Urinary bladder (tissue), 4 donors: ENCODE measurements around the gene GNB5. TPM values are rescaled to one million over a fixed set of nuclear protein-coding genes. Genes with fewer than 3 reads are reported as not detected.

Experiments used
- DNase-seq: peaks from one replicate; pipeline ENCODE4 v3.0.0-alpha.2; 2015; ENCODE audit errors: extremely low spot score
- H3K27ac ChIP-seq: one replicate; pipeline ENCODE4 v1.5.1; 2013; ENCODE audit warnings: low read depth, mild to moderate bottlenecking, moderate library complexity
- H3K36me3 ChIP-seq: one replicate; pipeline ENCODE4 v1.6.1; 2013; ENCODE audit warnings: mild to moderate bottlenecking, moderate library complexity; ENCODE audit not compliant: insufficient read depth
- H3K4me1 ChIP-seq: one replicate; pipeline ENCODE4 v1.6.1; 2013; ENCODE audit warnings: mild to moderate bottlenecking, moderate library complexity; ENCODE audit not compliant: insufficient read depth
- H3K4me3 ChIP-seq: one replicate; pipeline ENCODE4 v1.5.1; 2013; ENCODE audit warnings: low read depth, low read length
- WGBS: extraction: QIAGEN DNeasy Blood & Tissue Kit; methylation state at CpG from one replicate; pipeline ENCODE4 v1.1.7; 2013; 5-methylcytosine and 5-hydroxymethylcytosine counted together
- polyA plus RNA-seq: library from polyadenylated mRNA; stranded (reverse); fragments of 200-250 nt; gene quantifications from one replicate; pipeline ENCODE4 v1.2.3, GENCODE V29; 2013
- total RNA-seq: library from RNA; depleted of rRNA; stranded (reverse); fragments of >200 nt; gene quantifications from one replicate; pipeline ENCODE4 v1.2.3, GENCODE V29; 2014
- donor health status: healthy with polysubstance abuse.
- donor health status: healthy.

Gene GNB5
- total and polyA plus RNA-seq, 2 donors, result 25.5 to 38.8 TPM

DNA sequence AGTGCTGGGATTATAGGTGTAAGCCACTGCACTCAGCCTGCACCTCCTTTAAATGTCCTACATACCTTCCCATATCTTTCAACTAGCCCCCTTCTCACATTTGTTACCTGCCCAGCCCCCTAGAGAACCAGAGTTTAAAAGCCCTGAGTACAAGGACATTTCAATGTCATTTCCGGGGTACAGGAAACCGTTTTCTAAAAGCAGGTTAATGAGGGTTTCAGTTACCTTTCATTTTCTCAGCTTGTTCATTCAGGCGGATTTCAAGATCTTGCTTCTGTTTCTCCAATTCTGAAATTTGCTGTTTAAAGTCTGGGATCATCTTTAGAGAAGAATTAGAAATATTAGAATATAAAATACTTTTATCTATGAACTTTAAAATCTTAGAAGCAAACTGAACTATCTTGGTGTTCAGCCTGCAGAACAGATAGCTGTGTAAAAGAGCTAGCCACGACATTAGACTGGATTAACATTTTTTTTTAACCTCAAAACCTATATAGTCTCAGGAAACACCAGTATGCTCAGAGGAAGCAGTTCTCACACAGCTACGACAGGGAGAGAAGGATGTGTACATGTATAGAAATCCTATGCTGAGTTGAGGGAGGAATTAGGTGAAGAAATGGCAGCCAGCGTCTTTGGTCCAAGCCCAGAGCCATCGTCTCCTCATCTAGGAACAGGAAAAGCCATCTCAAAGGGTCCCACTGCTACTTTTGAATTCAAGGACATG is 29.9 kb upstream of the GNB5 start:
- no peak overlapping the region for H3K4me3 ChIP-seq

DNA sequence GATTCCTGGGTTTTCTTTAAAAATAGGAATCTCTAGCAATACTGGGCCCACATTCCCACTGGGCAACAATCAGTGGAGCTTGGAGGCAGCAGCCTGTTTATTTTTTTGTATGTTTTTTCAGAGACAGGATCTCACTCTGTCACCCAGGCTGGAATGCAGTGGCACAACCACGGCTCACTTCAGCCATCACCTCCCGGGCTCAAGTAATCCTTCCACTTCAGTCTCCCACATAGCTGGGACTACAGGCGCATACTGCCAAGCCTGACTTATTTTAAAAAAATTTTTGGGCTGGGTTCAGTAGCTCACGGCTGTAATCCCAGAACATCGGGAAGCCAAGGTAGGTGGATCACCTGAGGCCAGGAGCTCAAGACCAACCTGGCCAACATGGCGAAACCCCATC is 29.1 kb upstream of the GNB5 start:
- no peaks in the 10 kb centered on the region for H3K4me1 ChIP-seq
- WGBS, result 66% methylated on average over 6 of the region's 6 CpGs
- no peaks in the 10 kb centered on the region for H3K36me3 ChIP-seq
- H3K4me3 ChIP-seq, result no peak overlapping the region
- no peak overlapping the region for H3K27ac ChIP-seq
- no peak for DNase-seq

More for the DNA sequence above, 29.9 kb upstream of the GNB5 start:
- no peak for DNase-seq
- Histone ChIP-seq H3K36me3 (no peaks in the 10 kb centered on the region), H3K4me1 (no peaks in the 10 kb centered on the region), H3K27ac (no peak overlapping the region)
- WGBS, result 73% methylated on average over 7 of the region's 7 CpGs

GRCh38 chr15:52218816-52219215 is 27.6 kb upstream of the GNB5 start:
- H3K36me3 ChIP-seq, result no peaks in the 10 kb centered on the region
- H3K27ac ChIP-seq, result no peak overlapping the region
- no peak overlapping the region for H3K4me3 ChIP-seq
- no peaks in the 10 kb centered on the region for H3K4me1 ChIP-seq
- WGBS, result 97% methylated on average over 4 of the region's 4 CpGs
- no peak for DNase-seq

DNA sequence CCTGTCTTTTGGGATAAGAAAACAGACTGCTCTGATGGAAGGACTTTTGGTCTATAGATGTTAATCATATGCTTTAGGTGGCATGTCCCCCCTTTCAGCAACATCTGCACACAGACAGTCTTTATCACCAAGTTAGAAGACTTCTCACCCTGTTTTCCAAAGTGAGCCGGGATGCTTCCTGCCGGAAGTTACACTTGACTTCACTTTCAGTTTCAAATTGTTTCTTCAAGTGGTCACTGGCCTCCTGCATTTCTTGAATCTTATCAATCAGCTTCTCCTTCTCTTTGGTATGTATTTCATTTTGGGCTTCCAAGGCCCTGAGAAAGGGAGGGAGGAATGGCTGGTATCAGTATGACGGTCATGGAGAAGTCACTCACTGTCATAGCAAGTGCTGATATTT is 27.2 kb upstream of the GNB5 start:
- Histone ChIP-seq H3K4me1 (no peaks in the 10 kb centered on the region), H3K36me3 (no peaks in the 10 kb centered on the region), H3K4me3 (no peak overlapping the region), H3K27ac (no peak overlapping the region)
- WGBS, result 95% methylated on average over 3 of the region's 3 CpGs
- no peak for DNase-seq

- DNase-seq, result no peak
- 83% methylated on average over 10 of the region's 10 CpGs for WGBS
- Histone ChIP-seq H3K27ac (no peak overlapping the region), H3K4me1 (no peaks in the 10 kb centered on the region), H3K36me3 (no peaks in the 10 kb centered on the region), H3K4me3 (no peak overlapping the region)
Measured at GRCh38 chr15:52217186-52217585, 26.0 kb upstream of the GNB5 start.

DNA sequence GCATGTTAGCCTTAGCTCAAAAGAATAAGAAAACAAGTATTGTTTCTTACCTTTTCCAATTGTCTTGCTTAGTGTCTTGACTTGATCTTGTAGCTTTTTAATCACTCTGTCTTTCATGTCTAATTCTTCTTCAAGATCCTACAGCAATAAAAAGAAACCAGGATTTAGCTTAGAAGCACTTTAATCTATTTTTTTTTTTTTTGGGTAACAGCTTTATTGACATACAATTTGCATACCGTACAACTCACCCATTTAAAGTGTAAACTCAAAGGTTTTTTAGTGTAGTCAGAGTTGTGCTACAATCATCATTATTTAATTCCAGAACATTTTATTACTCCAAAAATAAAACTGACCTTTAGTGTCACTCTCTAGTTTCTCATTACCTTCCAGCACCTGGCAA is 23.4 kb upstream of the GNB5 start:
- H3K4me3 ChIP-seq, result no peak overlapping the region
- no peak for DNase-seq
- H3K4me1 ChIP-seq, result no peaks in the 10 kb centered on the region
- H3K36me3 ChIP-seq, result no peaks in the 10 kb centered on the region
- 89% methylated on average over 1 of the region's 1 CpG for WGBS
- no peak overlapping the region for H3K27ac ChIP-seq

- no peak overlapping the region for H3K27ac ChIP-seq
- no peak for DNase-seq
- H3K4me1 ChIP-seq, result no peaks in the 10 kb centered on the region
- WGBS, result 80% methylated on average over 3 of the region's 3 CpGs
- no peaks in the 10 kb centered on the region for H3K36me3 ChIP-seq
- no peak overlapping the region for H3K4me3 ChIP-seq
Measured at GRCh38 chr15:52213206-52213605, 22.0 kb upstream of the GNB5 start.

- no peak overlapping the region for H3K27ac ChIP-seq
- peaks cover 1% of the 10 kb centered on the region for H3K36me3 ChIP-seq
- DNase-seq, result no peak
- WGBS, result 43% methylated on average over 2 of the region's 2 CpGs
- H3K4me3 ChIP-seq, result no peak overlapping the region
- H3K4me1 ChIP-seq, result no peaks in the 10 kb centered on the region
Measured at GRCh38 chr15:52208306-52208946, 17.2 kb upstream of the GNB5 start.

DNA sequence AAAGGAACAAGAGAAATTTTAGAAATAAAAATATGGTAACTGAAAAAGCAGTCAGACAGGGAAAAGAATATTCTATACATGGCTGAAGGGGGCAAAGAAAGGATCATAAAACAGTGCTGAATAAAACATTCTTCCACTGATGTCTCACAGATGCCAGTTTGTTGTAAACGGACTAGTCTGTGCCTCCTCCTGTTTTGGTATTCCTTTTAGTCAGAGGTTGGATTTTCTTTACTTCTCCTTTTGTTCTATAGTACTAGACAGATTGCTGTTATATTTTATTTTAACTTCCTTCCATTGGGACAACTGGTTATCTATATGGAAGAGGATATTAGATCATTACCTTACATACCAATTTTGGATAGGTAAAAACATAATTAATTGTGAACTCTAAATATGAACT is 16.0 kb upstream of the GNB5 start:
- Histone ChIP-seq H3K27ac (no peak overlapping the region), H3K36me3 (peaks cover 1% of the 10 kb centered on the region), H3K4me3 (no peak overlapping the region), H3K4me1 (no peaks in the 10 kb centered on the region)
- DNase-seq, result no peak
- WGBS, result 53% methylated on average over 1 of the region's 1 CpG

DNA sequence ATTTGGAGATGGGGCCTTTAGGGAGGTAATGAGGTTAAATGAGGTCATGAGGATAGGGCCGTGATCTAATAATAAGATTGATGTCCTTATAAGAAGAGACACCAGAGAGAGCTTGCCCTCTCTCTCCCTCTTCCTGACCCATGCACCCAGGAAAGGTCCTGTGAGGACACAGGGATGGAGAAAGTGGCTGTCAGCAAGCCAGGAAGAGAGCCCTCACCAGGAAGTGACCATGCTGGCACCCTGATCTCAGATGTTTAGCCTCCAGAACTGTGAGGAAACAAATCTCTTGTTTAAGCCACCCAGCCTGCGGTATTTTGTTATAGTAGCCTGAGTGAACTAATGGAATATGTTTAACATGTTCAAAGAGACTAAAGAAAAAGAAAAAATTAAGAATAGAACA is 15.3 kb upstream of the GNB5 start:
- WGBS, result 85% methylated on average over 2 of the region's 2 CpGs
- H3K4me1 ChIP-seq, result no peaks in the 10 kb centered on the region

GRCh38 chr15:52204657-52205056 is 13.5 kb upstream of the GNB5 start:
- Histone ChIP-seq H3K36me3 (peaks cover 1% of the 10 kb centered on the region), H3K4me3 (no peak overlapping the region), H3K4me1 (no peaks in the 10 kb centered on the region), H3K27ac (no peak overlapping the region)
- DNase-seq, result no peak
- WGBS, result 95% methylated on average over 20 of the region's 20 CpGs

More for the DNA sequence above, 15.3 kb upstream of the GNB5 start:
- no peak for DNase-seq
- Histone ChIP-seq H3K36me3 (peaks cover 1% of the 10 kb centered on the region), H3K27ac (no peak overlapping the region), H3K4me3 (no peak overlapping the region)

DNA sequence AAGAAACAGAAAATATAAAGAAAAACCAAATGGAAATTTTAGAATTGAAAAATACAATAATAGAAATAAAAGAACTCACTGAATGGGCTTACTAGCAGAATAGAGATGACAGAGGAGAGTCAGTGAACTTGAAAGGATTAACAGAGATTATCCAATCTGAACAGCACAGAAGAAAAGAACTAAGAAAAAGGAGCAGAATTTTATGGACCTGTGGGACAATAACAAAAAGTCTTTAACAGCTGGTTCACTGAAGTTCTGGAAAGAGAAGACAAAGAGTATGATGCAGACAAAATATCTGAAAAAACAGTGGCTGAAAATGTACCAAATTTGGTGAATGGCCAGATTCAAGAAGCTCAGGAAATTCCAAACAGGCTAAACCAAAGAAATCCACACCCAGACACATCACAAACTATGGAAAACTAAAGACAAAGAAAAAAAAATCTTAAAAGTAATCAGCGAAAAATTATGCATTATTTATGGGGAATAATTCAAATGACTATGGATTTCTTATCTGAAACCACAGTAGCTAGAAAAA is 9.7 kb upstream of the GNB5 start:
- Histone ChIP-seq H3K27ac (no peak overlapping the region), H3K4me1 (no peaks in the 10 kb centered on the region), H3K4me3 (no peak overlapping the region), H3K36me3 (no peaks in the 10 kb centered on the region)
- WGBS, result 83% methylated on average over 1 of the region's 1 CpG
- DNase-seq, result no peak

DNA sequence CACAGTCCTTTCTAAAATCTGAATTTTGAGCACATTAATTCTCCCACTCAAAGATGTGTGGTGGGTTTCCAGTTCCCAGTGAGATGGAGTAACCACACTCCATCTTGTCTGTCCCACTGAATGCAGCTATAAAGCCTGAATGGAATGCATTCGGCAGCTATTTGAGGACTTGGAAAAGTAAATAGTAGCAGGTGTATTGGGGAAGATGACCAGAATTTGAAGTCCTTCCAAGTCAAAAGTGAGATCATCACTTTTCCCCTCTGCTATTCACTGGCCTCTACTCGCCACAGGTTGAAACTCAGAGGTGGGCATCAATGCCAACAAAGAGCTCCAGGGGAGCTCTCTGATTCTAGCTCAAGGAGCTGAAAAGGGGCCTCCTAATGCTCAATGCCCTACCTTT is 8.1 kb upstream of the GNB5 start:
- 93% methylated on average over 2 of the region's 2 CpGs for WGBS
- H3K4me3 ChIP-seq, result no peak overlapping the region
- no peaks in the 10 kb centered on the region for H3K36me3 ChIP-seq
- H3K27ac ChIP-seq, result no peak overlapping the region
- DNase-seq, result no peak
- H3K4me1 ChIP-seq, result no peaks in the 10 kb centered on the region

- no peak overlapping the region for H3K27ac ChIP-seq
- no peak overlapping the region for H3K4me3 ChIP-seq
- 71% methylated on average over 3 of the region's 3 CpGs for WGBS
- no peaks in the 10 kb centered on the region for H3K4me1 ChIP-seq
- H3K36me3 ChIP-seq, result no peaks in the 10 kb centered on the region
- no peak for DNase-seq
Measured at GRCh38 chr15:52196891-52197290, 5.7 kb upstream of the GNB5 start.
